Gastroesophageal sphincter (tissue), 4 donors: ENCODE data around the gene ZNF280B. TPM values are rescaled to one million over a fixed set of nuclear protein-coding genes. Genes with fewer than 3 reads are reported as not detected.
"Not testable (repeated sequence)": the region's sequence is repeated elsewhere in the genome, so short reads cannot be mapped to it uniquely, and the experiment has no call there.

Experiments
- ATAC-seq: fragments of 150-250 bp; one replicate; pipeline ENCODE4 v1.9.1; 2016; ENCODE audit warnings: mild to moderate bottlenecking, moderate library complexity
- H3K27ac ChIP-seq, 4 donors: fragments of 200-600 bp; sonication (generic) in 3 of 4; 1 replicate in 3 of 4; 2 replicates in 1 of 4; pipeline ENCODE4 v1.5.1; 2016 to 2019
- H3K27me3 ChIP-seq: fragments of 200-600 bp; sonication (generic); one replicate; pipeline ENCODE4 v1.5.1; 2019
- H3K36me3 ChIP-seq, 2 donors: fragments of 200-600 bp; sonication (generic); one replicate each; pipeline ENCODE4 v1.5.1; 2019; ENCODE audit warnings: control low read depth in 1 of 2
- H3K4me1 ChIP-seq, 3 donors: fragments of 200-600 bp; sonication (generic); 1 replicate in 2 of 3; 2 replicates in 1 of 3; pipeline ENCODE4 v1.5.1; 2016 to 2019; ENCODE audit warnings: control low read depth in 2 of 3
- H3K4me3 ChIP-seq, 2 donors: fragments of 200-600 bp; sonication (generic); one replicate each; pipeline ENCODE4 v1.5.1; 2019; ENCODE audit warnings: mild to moderate bottlenecking in 1 of 2, moderate library complexity in 1 of 2
- H3K9me3 ChIP-seq, 3 donors: fragments of 200-600 bp; sonication (generic); one replicate each; pipeline ENCODE4 v1.5.1; 2017 to 2019; ENCODE audit warnings: control low read depth in 2 of 3
- EP300 ChIP-seq: sonication (generic); formaldehyde crosslinking; IDR thresholded peaks from one replicate; pipeline ENCODE4 v1.6.1; 2017; ENCODE audit warnings: antibody characterized with exemption, mild to moderate bottlenecking
- POLR2A ChIP-seq, 2 donors: fragments of 450-650 bp; IDR thresholded peaks; one replicate each; pipeline ENCODE4 v1.6.1; 2017; ENCODE audit warnings: antibody characterized with exemption in 2 of 2, mild to moderate bottlenecking in 2 of 2, moderate library complexity in 1 of 2
- POLR2AphosphoS5 ChIP-seq: sonication (generic); formaldehyde crosslinking; IDR thresholded peaks from one replicate; pipeline ENCODE4 v1.6.1; 2017; ENCODE audit warnings: antibody characterized with exemption
- WGBS, 2 donors: methylation state at CpG; one replicate each; pipeline ENCODE4 v1.1.5; 2018; ENCODE audit warnings: low coverage in 1 of 2; 5-methylcytosine and 5-hydroxymethylcytosine counted together
- total RNA-seq, 4 donors: library from RNA; depleted of rRNA; stranded (reverse); fragments of >200 nt; gene quantifications; one replicate each; pipeline ENCODE4 v1.1.0, GENCODE V29; 2016
- TF ChIP-seq, protein P1 (sequence below), 4 experiments: fragments of 200-600 bp in 2 of 4; fragments of 450-650 bp in 2 of 4; sonication (generic) in 1 of 4; IDR thresholded peaks; one replicate each; pipeline ENCODE4 v1.5.1; 2017 to 2019; ENCODE audit warnings: antibody characterized with exemption in 4 of 4, mild to moderate bottlenecking in 2 of 4, moderate library complexity in 2 of 4

The ZNF280B gene
- total RNA-seq, 4 donors from 2014 or later, result 0.16 to 1.1 (median 0.44) TPM

DNA sequence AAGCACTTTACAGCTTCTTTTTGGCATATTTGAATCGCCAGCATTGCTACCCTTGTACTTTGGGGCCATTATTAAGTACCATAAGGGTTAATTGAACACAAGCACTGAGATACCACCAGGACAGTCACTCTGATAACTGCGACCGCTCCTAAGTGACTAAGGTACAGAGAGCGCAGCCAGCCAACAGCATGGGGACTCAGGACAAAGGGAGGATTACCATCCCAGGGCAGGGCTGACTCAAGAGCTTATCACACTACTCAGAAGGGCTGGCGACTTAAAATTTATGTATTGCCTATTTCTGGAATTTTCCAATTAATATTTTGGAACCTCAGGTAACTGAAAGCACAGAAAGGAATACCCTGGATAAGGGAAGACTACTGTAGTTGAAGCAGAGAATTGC is 11.0 kb upstream of the ZNF280B start:
- no peaks in the 10 kb centered on the region for H3K4me1 ChIP-seq
- no peaks in the 10 kb centered on the region for H3K9me3 ChIP-seq
- H3K4me3 ChIP-seq, result no peak overlapping the region
- ATAC-seq, result no peak
- no peak overlapping the region for H3K27ac ChIP-seq
- TF ChIP-seq, protein P1, sequence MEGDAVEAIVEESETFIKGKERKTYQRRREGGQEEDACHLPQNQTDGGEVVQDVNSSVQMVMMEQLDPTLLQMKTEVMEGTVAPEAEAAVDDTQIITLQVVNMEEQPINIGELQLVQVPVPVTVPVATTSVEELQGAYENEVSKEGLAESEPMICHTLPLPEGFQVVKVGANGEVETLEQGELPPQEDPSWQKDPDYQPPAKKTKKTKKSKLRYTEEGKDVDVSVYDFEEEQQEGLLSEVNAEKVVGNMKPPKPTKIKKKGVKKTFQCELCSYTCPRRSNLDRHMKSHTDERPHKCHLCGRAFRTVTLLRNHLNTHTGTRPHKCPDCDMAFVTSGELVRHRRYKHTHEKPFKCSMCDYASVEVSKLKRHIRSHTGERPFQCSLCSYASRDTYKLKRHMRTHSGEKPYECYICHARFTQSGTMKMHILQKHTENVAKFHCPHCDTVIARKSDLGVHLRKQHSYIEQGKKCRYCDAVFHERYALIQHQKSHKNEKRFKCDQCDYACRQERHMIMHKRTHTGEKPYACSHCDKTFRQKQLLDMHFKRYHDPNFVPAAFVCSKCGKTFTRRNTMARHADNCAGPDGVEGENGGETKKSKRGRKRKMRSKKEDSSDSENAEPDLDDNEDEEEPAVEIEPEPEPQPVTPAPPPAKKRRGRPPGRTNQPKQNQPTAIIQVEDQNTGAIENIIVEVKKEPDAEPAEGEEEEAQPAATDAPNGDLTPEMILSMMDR (IDR thresholded peaks at IDR 0.05), result no peak
- no peak for TF ChIP-seq EP300
- TF ChIP-seq POLR2AphosphoS5, result no peak
- no peak for TF ChIP-seq POLR2A (IDR thresholded peaks at IDR 0.05)
- peaks cover 63% of the 10 kb centered on the region for H3K27me3 ChIP-seq
- no peaks in the 10 kb centered on the region for H3K36me3 ChIP-seq
- 65 to 83% methylated on average over 4 to 5 of the region's 5 CpGs for WGBS, 2 donors

DNA sequence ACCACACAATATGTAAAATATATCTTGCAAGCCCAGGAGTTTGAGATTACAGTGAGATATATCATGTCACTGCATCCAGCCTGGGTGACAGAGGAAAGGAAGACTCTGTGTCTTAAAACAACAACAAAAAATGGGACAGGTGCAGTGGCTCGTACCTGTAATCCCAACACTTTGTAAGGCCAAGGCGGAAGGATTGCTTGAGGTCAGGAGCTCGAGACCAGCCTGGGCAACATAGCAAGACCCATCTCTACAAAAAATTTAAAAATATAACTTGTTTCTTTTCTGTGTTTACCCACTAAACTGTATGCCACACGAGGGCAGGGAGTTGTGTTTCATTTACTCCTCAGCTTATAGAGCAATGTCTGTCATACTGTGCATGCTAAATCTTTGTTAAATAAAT is 8.4 kb upstream of the ZNF280B start:
- no peak for ATAC-seq
- H3K9me3 ChIP-seq, result no peaks in the 10 kb centered on the region
- H3K27me3 ChIP-seq, result peaks cover 70% of the 10 kb centered on the region
- H3K36me3 ChIP-seq, result no peaks in the 10 kb centered on the region
- WGBS, 2 donors, result 64 to 81% methylated on average over 3 to 4 of the region's 4 CpGs
- no peak overlapping the region for H3K27ac ChIP-seq
- no peak for TF ChIP-seq POLR2AphosphoS5
- TF ChIP-seq, protein P1 (IDR thresholded peaks at IDR 0.05), result no peak
- TF ChIP-seq POLR2A (IDR thresholded peaks at IDR 0.05), result no peak
- TF ChIP-seq EP300, result no peak
- no peaks in the 10 kb centered on the region for H3K4me1 ChIP-seq
- H3K4me3 ChIP-seq, result no peak overlapping the region

DNA sequence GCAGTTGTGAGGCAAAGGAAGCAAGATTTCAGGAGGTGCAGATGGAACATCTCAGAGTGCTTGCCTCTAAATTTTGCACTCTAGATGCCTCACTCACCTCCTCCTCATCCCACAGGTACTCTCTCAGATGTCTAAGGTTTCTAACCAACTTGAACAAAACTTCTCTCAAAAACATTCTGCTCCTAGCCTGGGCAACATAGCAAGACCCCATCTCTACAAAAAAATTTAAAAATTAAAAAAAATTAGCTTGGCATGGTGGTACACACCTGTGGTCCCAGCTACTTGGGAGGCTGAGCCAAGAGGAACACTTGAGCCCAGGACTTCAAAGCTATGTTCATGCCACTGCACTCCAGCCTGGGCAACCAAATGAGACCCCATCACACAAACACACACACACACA is 7.3 kb upstream of the ZNF280B start:
- no peak overlapping the region for H3K4me3 ChIP-seq
- H3K27ac ChIP-seq, result no peak overlapping the region
- no peaks in the 10 kb centered on the region for H3K36me3 ChIP-seq
- no peak for ATAC-seq
- H3K4me1 ChIP-seq, result no peaks in the 10 kb centered on the region
- peaks cover 65% of the 10 kb centered on the region for H3K27me3 ChIP-seq
- TF ChIP-seq EP300, result no peak
- TF ChIP-seq POLR2AphosphoS5, result no peak
- TF ChIP-seq, protein P1 (IDR thresholded peaks at IDR 0.05), result no peak
- H3K9me3 ChIP-seq, result peaks cover 0 to 3% (median 0%) of the 10 kb centered on the region in 3 donors

DNA sequence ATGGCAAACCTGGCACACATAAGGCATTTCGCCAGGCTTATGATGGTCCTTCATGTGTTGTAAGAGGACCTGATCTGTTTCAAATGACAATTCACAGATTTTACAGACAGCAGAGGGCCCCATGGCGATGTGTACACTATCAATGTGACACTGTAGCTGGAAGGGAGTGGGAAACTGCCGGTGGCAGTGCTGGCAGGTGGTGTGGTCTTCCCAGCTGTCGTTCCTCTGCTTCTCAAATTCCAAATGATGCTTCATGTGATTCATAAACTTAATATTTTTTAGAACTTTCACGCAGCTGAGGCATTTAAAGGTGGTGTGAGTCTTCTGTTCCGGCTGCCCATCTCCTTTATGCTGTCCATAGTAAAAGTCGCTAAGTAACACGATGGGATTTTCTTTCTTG is 5.9 kb upstream of the ZNF280B start:
- not testable (repeated sequence) for H3K27ac ChIP-seq, ATAC-seq

DNA sequence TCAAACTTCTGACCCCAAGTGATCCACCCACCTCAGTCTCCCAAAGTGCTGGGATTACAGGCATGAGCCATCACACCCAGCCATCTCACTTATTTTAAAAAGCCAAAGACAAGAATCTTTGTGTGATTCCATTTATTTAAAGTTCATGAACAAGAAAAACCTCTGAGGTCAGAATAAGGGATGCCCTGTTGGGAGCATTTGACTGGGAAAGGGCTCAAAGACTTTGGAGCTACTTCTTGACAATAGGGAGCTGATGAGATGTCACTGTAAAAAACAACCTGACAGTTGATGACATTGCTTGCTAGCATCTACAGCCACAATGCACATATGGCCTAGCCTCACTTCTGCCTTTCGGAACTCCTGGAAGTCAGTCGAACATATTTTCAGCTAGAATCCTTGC is 5.1 kb upstream of the ZNF280B start:
- no peak overlapping the region for H3K27ac ChIP-seq
- H3K4me1 ChIP-seq, result peaks cover 0 to under 1% (median 0%) of the 10 kb centered on the region in 3 donors
- peaks cover 52% of the 10 kb centered on the region for H3K27me3 ChIP-seq
- no peak for TF ChIP-seq EP300
- TF ChIP-seq POLR2AphosphoS5, result no peak
- TF ChIP-seq, protein P1 (IDR thresholded peaks at IDR 0.05), result no peak
- no peak for TF ChIP-seq POLR2A (IDR thresholded peaks at IDR 0.05)
- ATAC-seq, result no peak
- WGBS, 2 donors, result 80% methylated on average over 1 of the region's 2 CpGs; no CpG with 5 or more reads in 1 of the 2 donors
- no peaks in the 10 kb centered on the region for H3K36me3 ChIP-seq
- H3K9me3 ChIP-seq, result peaks cover 0 to 26% (median 2%) of the 10 kb centered on the region in 3 donors
- no peak overlapping the region for H3K4me3 ChIP-seq

More for the DNA sequence above, 5.9 kb upstream of the ZNF280B start:
- H3K9me3 ChIP-seq, result peaks cover 0 to 18% (median 2%) of the 10 kb centered on the region in 3 donors
- H3K36me3 ChIP-seq, H3K4me3 ChIP-seq, H3K4me1 ChIP-seq: not testable (repeated sequence)
- 45 to 59% methylated on average over 4 to 8 of the region's 8 CpGs for WGBS, 2 donors
- peaks cover 55% of the 10 kb centered on the region for H3K27me3 ChIP-seq
